Osteocyte (in vitro differentiated cells): ENCODE data around the gene GALNTL6. TPM values are rescaled to one million over a fixed set of nuclear protein-coding genes. Genes with fewer than 3 reads are reported as not detected.

Experiments used
- DNase-seq: peaks from one replicate; pipeline ENCODE4 v3.0.0; 2021; ENCODE audit warnings: mixed read lengths; ENCODE audit not compliant: unreplicated experiment; ENCODE audit errors: extremely low spot score
- H3K27ac Mint-ChIP-seq: one replicate; pipeline ENCODE4 v1.8.0; 2021; ENCODE audit warnings: mild to moderate bottlenecking, mixed read lengths; ENCODE audit not compliant: unreplicated experiment
- H3K27me3 Mint-ChIP-seq: one replicate; pipeline ENCODE4 v1.8.0; 2021; ENCODE audit warnings: mixed read lengths; ENCODE audit not compliant: unreplicated experiment
- H3K36me3 Mint-ChIP-seq: one replicate; pipeline ENCODE4 v1.8.0; 2021; ENCODE audit warnings: mixed read lengths; ENCODE audit not compliant: unreplicated experiment
- H3K4me1 Mint-ChIP-seq: one replicate; pipeline ENCODE4 v1.8.0; 2021; ENCODE audit warnings: mixed read lengths; ENCODE audit not compliant: unreplicated experiment
- H3K4me3 Mint-ChIP-seq: one replicate; pipeline ENCODE4 v1.8.0; 2021; ENCODE audit warnings: mild to moderate bottlenecking, moderate library complexity, mixed read lengths; ENCODE audit not compliant: unreplicated experiment
- H3K9me3 Mint-ChIP-seq: one replicate; pipeline ENCODE4 v1.8.0; 2021; ENCODE audit warnings: mixed read lengths; ENCODE audit not compliant: unreplicated experiment
- total RNA-seq: library from RNA; stranded (reverse); gene quantifications from 2 replicates; pipeline ENCODE4 v1.2.1, GENCODE V29; 2021
- TF ChIP-seq, protein P1 (sequence below): fragments of 200-600 bp; sonication (generic); IDR thresholded peaks from 2 replicates; pipeline ENCODE4 v1.5.0; 2021; ENCODE audit warnings: antibody characterized with exemption, mild to moderate bottlenecking, moderate library complexity

The GALNTL6 gene
- total RNA-seq, 1 donor from 2014 or later, result not detected

DNA sequence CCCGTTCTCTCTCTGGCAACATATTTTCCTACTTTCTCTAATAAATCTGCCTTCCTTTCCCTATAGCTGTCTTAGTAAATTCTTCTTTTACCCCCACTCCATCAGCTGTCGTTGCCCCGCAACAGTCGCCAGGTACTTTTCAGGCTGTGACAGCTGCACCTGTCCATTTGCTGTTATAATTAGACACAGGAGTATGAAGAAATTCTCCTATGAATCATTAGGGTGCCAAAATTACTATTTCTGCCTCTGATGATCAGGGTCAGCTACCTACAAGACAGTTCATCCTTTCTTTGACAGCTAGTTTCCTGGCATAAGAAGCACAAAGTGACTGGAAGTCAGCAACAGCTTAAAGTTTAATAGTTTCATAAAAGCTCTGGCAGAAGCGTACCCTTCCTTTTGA, 19.5 kb upstream of the GALNTL6 start:
- Mint-ChIP-seq H3K4me3 (no peak overlapping the region), H3K27me3 (peaks cover 2% of the 10 kb centered on the region), H3K9me3 (no peaks in the 10 kb centered on the region), H3K4me1 (no peaks in the 10 kb centered on the region), H3K27ac (no peak overlapping the region), H3K36me3 (no peaks in the 10 kb centered on the region)
- no peak for DNase-seq
- TF ChIP-seq, protein P1, sequence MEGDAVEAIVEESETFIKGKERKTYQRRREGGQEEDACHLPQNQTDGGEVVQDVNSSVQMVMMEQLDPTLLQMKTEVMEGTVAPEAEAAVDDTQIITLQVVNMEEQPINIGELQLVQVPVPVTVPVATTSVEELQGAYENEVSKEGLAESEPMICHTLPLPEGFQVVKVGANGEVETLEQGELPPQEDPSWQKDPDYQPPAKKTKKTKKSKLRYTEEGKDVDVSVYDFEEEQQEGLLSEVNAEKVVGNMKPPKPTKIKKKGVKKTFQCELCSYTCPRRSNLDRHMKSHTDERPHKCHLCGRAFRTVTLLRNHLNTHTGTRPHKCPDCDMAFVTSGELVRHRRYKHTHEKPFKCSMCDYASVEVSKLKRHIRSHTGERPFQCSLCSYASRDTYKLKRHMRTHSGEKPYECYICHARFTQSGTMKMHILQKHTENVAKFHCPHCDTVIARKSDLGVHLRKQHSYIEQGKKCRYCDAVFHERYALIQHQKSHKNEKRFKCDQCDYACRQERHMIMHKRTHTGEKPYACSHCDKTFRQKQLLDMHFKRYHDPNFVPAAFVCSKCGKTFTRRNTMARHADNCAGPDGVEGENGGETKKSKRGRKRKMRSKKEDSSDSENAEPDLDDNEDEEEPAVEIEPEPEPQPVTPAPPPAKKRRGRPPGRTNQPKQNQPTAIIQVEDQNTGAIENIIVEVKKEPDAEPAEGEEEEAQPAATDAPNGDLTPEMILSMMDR, result no peak

- Mint-ChIP-seq H3K36me3 (no peaks in the 10 kb centered on the region), H3K9me3 (no peaks in the 10 kb centered on the region), H3K4me3 (no peak overlapping the region), H3K27ac (no peak overlapping the region), H3K27me3 (peaks cover 2% of the 10 kb centered on the region), H3K4me1 (no peaks in the 10 kb centered on the region)
- TF ChIP-seq, protein P1, result no peak
- DNase-seq, result no peak
Observed at GRCh38 chr4:171794528-171794927, 18.7 kb upstream of the GALNTL6 start.

GRCh38 chr4:171809854-171810253, 3.4 kb upstream of the GALNTL6 start:
- TF ChIP-seq, protein P1, result no peak
- Mint-ChIP-seq H3K27me3 (peaks cover 28% of the 10 kb centered on the region), H3K27ac (no peak overlapping the region), H3K4me3 (no peak overlapping the region), H3K36me3 (no peaks in the 10 kb centered on the region), H3K9me3 (no peaks in the 10 kb centered on the region), H3K4me1 (peaks cover 17% of the 10 kb centered on the region)
- DNase-seq, result no peak

DNA sequence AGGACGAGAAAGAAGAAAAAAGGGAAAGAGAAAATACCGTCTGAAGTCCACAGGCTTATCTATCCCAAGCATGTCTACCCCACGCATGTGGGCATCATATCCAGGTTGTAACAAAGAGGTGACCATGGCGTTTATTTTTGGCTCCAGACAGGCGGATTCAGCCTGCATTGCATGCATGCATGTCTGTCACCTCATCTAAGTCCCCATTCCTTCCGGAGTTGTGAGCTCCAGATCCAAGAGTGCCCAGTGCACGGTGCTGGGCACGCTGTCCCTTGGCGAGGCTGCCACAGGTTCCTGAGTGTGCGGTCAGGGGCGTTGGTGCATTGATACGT, 905 bp upstream of the GALNTL6 start:
- peaks cover 17% of the 10 kb centered on the region for H3K4me1 Mint-ChIP-seq
- DNase-seq, result no peak
- TF ChIP-seq, protein P1, result no peak
- H3K36me3 Mint-ChIP-seq, result no peaks in the 10 kb centered on the region
- H3K4me3 Mint-ChIP-seq, result peak overlapping the region; percentile 81
- H3K27ac Mint-ChIP-seq, result no peak overlapping the region
- H3K27me3 Mint-ChIP-seq, result peaks cover 37% of the 10 kb centered on the region
- no peaks in the 10 kb centered on the region for H3K9me3 Mint-ChIP-seq

- no peak for DNase-seq
Observed at GRCh38 chr4:171813526-171814250, 484 bp downstream of the GALNTL6 start.

More at GRCh38 chr4:171813526-171814250, 484 bp downstream of the GALNTL6 start:
- H3K36me3 Mint-ChIP-seq, result no peaks in the 10 kb centered on the region
- H3K27ac Mint-ChIP-seq, result no peak overlapping the region
- TF ChIP-seq, protein P1, result no peak
- no peaks in the 10 kb centered on the region for H3K9me3 Mint-ChIP-seq
- H3K4me1 Mint-ChIP-seq, result peaks cover 17% of the 10 kb centered on the region
- peaks cover 39% of the 10 kb centered on the region for H3K27me3 Mint-ChIP-seq
- H3K4me3 Mint-ChIP-seq, result peak overlapping the region; percentile 81
